Activated CD4-positive, alpha-beta memory T cell treated with anti-CD3 and anti-CD28 coated beads for 36 hours (primary cell): ENCODE data around the gene MRGPRE. TPM values are rescaled to one million over a fixed set of nuclear protein-coding genes. Genes with fewer than 3 reads are reported as not detected.

Experiments
- total RNA-seq, 2 experiments: library from RNA; stranded (reverse); gene quantifications; one replicate each; pipeline ENCODE4 v1.2.3, GENCODE V29; 2021

MRGPRE gene
- total RNA-seq, 2 experiments from 2014 or later = not detected

Other genes with a start within 250 kb of the MRGPRE start
- 100 to 1,000 TPM; 261 to 263 TPM for gene NAP1L4, start 240.1 kb downstream of the MRGPRE start, total RNA-seq
- gene CARS1, start 175.0 kb downstream of the MRGPRE start, total RNA-seq = 10 to 100 TPM; 94.7 to 97.5 TPM
- 1 to 10 TPM; 4.6 to 4.7 TPM for gene OSBPL5, start 67.1 kb downstream of the MRGPRE start, total RNA-seq
- not detected for gene MRGPRG, start 13.6 kb downstream of the MRGPRE start, total RNA-seq
- gene ZNF195, start 146.7 kb upstream of the MRGPRE start, total RNA-seq = 10 to 100 TPM; 33.8 to 34.3 TPM